Measurements from ENCODE around the gene WDR41. TPM values are rescaled to one million over a fixed set of nuclear protein-coding genes. Genes with fewer than 3 reads are reported as not detected.

The WDR41 gene
- total RNA-seq, result 10 to 100 TPM; 12.9 to 17.7 (median 17.6) TPM
- long read RNA-seq, partial matches to known transcripts, result 0 of 3 reads
- long read RNA-seq, other reads (novel, unspliced or antisense), result 2 of 3 reads

- WGBS (ENCODE audit: insufficient coverage, low coverage, low lambda C conversion rate, missing lambda C conversion rate), result 0% methylated on average over 19 of the region's 90 CpGs
- DNase-seq, result peak; percentile 92 to 94 (median 94)
- intact Hi-C loops (cut with DNase I), result no loop called here
- H3K36me3 ChIP-seq, result no peaks in the 10 kb centered on the region
- no peaks in the 10 kb centered on the region for H3K27me3 ChIP-seq
- no peaks in the 10 kb centered on the region for H3K9me3 ChIP-seq
- H3K4me3 ChIP-seq, result peak within 1 kb of the TSS; percentile 72 to 79 (median 74)
- peak within 1 kb of the TSS; percentile 89 to 94 (median 92) for H3K27ac ChIP-seq
- peaks cover 0 to 4% (median 0%) of the 10 kb centered on the region in 4 donors for H3K4me1 ChIP-seq
- TF ChIP-seq CTCF (IDR thresholded peaks at IDR 0.05) (peak in 3 of 4 donors; percentile 92 to 99 (median 98)), POLR2A (IDR thresholded peaks at IDR 0.05) (peak; percentile 73)
- ATAC-seq, result peak; percentile 92 to 96 (median 94)
Measured at GRCh38 chr5:77491783-77492652, at the start of gene WDR41. Gene WDR41, minus strand, starts transcription at chr5:77492316. Its CDS starts 96 bp downstream, at chr5:77492220.

GRCh38 chr5:77531297-77531696 is 39.2 kb upstream of the WDR41 start:
- H3K27me3 ChIP-seq, result no peaks in the 10 kb centered on the region
- H3K4me1 ChIP-seq, result no peaks in the 10 kb centered on the region
- no peak for ATAC-seq
- DNase-seq, result no peak
- no peak overlapping the region for H3K4me3 ChIP-seq
- no peaks in the 10 kb centered on the region for H3K36me3 ChIP-seq
- intact Hi-C loops (cut with DNase I), result no loop called here
- H3K27ac ChIP-seq, result no peak overlapping the region
- H3K9me3 ChIP-seq, result no peaks in the 10 kb centered on the region
- TF ChIP-seq POLR2A (IDR thresholded peaks at IDR 0.05) (no peak), CTCF (IDR thresholded peaks at IDR 0.05) (no peak)
- 46% methylated on average over 3 of the region's 3 CpGs for WGBS (ENCODE audit: insufficient coverage, low coverage, low lambda C conversion rate, missing lambda C conversion rate)

GRCh38 chr5:77518304-77518703 is 26.2 kb upstream of the WDR41 start:
- 62% methylated on average over 2 of the region's 2 CpGs for WGBS (ENCODE audit: insufficient coverage, low coverage, low lambda C conversion rate, missing lambda C conversion rate)
- ATAC-seq, result no peak
- no peaks in the 10 kb centered on the region for H3K27me3 ChIP-seq
- H3K9me3 ChIP-seq, result no peaks in the 10 kb centered on the region
- TF ChIP-seq POLR2A (IDR thresholded peaks at IDR 0.05) (no peak), CTCF (IDR thresholded peaks at IDR 0.05) (peak in 2 of 4 donors; percentile 20 to 22)
- intact Hi-C loops (cut with DNase I), result no loop called here
- no peaks in the 10 kb centered on the region for H3K36me3 ChIP-seq
- H3K4me3 ChIP-seq, result no peak overlapping the region
- H3K27ac ChIP-seq, result no peak overlapping the region
- DNase-seq, result no peak
- H3K4me1 ChIP-seq, result no peaks in the 10 kb centered on the region

GRCh38 chr5:77514457-77514856 is 22.3 kb upstream of the WDR41 start:
- intact Hi-C loops (cut with DNase I), result no loop called here
- Histone ChIP-seq H3K27ac (no peak overlapping the region), H3K4me3 (no peak overlapping the region), H3K27me3 (no peaks in the 10 kb centered on the region), H3K9me3 (no peaks in the 10 kb centered on the region), H3K36me3 (no peaks in the 10 kb centered on the region), H3K4me1 (no peaks in the 10 kb centered on the region)
- DNase-seq (no peak), ATAC-seq (no peak)
- TF ChIP-seq CTCF (IDR thresholded peaks at IDR 0.05) (no peak), POLR2A (IDR thresholded peaks at IDR 0.05) (no peak)
- 75% methylated on average over 1 of the region's 1 CpG for WGBS (ENCODE audit: insufficient coverage, low coverage, low lambda C conversion rate, missing lambda C conversion rate)

Measured in right lobe of liver (tissue), 6 donors.